Measurements from ENCODE around the gene MEF2A.

GRCh38 chr15:99571299-99571698 lies 5.5 kb downstream of the MEF2A start:
- TF ChIP-seq CTCF (IDR thresholded peaks at IDR 0.05) (no peak), POLR2A (IDR thresholded peaks at IDR 0.05) (no peak)

All from body of pancreas (tissue), 4 donors.